ENCODE results near the gene ABHD18.
"Not testable (repeated sequence)": the region's sequence is repeated elsewhere in the genome, so short reads cannot be mapped to it uniquely, and the experiment has no call there.

ABHD18 gene

GRCh38 chr4:127993151-127993550 lies 27.9 kb downstream of the ABHD18 start:
- no peak for DNase-seq (ENCODE audit: low spot score)

- DNase-seq (ENCODE audit: low spot score) = no peak
Observed at GRCh38 chr4:127995776-127996175, 30.6 kb downstream of the ABHD18 start.

GRCh38 chr4:127996521-127996920 lies 31.3 kb downstream of the ABHD18 start:
- DNase-seq (ENCODE audit: low spot score) = not testable (repeated sequence)

DNA sequence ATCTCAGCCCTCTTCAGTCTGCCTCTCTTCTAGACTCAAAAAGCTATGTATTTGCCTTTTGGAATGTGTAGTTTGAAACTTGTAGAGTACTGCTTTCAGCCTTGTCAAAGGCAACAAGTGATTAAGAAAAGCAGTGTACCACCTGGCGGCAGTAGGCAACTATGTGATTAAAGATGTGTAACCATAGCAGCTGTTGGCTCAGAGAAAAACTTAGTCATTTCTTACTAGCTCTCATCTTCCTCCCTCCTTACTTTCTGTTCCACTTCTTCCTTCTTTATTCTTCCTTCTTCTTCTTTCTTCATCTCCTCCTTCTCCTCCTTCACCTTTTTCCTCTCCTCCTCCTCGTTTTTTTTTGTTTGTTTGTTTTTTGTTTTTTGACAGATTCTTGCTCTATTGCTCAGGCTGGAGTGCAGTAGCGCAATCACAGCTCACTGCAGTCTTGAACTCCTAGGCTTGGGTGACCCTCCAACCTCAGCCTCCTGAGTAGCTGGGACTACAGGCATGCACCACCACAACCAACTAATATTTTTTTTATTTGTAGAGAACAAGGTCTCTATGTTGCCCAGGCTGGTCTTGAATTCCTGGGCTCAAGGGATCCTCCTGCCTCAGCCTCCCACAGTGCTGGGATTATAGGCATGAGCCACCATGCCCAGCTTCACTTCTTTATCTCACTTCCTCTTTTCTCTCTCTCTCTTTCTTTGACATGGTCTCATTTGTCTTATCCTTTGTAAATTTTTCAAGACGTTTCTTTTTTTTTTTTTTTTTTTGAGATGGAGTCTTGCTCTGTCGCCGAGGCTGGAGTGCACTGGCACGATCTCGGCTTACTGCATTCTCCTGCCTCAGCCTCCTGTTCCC lies 32.6 kb downstream of the ABHD18 start:
- DNase-seq (ENCODE audit: low spot score) = no peak

GRCh38 chr4:128006592-128006991 lies 41.4 kb downstream of the ABHD18 start:
- no peak for DNase-seq (ENCODE audit: low spot score)

GRCh38 chr4:128009428-128009827 lies 44.2 kb downstream of the ABHD18 start:
- DNase-seq (ENCODE audit: low spot score) = no peak

GRCh38 chr4:128025319-128025718 lies 60.1 kb downstream of the ABHD18 start:
- DNase-seq (ENCODE audit: low spot score) = no peak

GRCh38 chr4:128029907-128030306 lies 64.7 kb downstream of the ABHD18 start:
- DNase-seq (ENCODE audit: low spot score) = no peak

GRCh38 chr4:128031756-128032384 lies 66.7 kb downstream of the ABHD18 start:
- peak; percentile 12 for DNase-seq (ENCODE audit: low spot score)

DNA sequence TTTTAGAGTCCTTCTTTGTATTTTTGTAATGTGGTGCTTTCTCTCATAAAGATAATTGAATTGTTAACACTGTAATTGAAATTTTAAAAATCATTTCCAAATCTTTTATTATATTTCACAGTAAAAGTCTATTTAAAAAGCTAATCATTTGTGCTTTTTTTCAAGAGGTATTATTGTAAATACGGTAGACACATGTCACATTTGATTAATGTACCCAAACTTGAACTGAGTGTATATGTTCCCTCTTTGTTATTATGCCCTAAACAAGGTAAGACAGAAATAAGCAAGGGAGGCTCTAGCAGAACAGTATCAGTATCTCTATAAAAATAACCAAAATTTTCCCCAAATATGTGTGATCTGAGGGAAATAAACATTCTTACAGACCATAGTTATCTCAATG lies 74.4 kb downstream of the ABHD18 start:
- DNase-seq (ENCODE audit: low spot score) = no peak

- DNase-seq (ENCODE audit: low spot score) = not testable (repeated sequence)
Observed at GRCh38 chr4:128047019-128047418, 81.8 kb downstream of the ABHD18 start.

DNA sequence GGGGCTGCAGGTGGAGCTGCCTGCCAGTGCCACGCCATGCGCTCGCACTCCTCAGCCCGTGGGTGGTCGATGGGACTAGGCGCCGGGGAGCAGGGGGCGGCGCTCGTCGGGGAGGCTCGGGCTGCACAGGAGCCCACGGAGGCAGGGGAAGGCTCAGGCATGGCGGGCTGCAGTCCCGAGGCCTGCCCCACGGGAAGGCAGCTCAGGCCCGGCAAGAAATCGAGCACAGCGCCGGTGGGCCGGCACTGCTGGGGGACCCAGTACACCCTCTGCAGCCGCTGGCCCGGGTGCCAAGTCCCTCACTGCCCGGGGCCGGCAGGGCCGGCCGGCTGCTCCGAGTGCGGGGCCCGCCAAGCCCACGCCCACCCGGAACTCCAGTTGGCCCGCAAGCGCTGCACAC lies 82.3 kb downstream of the ABHD18 start:
- DNase-seq (ENCODE audit: low spot score) = not testable (repeated sequence)

GRCh38 chr4:128051229-128051628 lies 86.0 kb downstream of the ABHD18 start:
- DNase-seq (ENCODE audit: low spot score) = not testable (repeated sequence)

DNA sequence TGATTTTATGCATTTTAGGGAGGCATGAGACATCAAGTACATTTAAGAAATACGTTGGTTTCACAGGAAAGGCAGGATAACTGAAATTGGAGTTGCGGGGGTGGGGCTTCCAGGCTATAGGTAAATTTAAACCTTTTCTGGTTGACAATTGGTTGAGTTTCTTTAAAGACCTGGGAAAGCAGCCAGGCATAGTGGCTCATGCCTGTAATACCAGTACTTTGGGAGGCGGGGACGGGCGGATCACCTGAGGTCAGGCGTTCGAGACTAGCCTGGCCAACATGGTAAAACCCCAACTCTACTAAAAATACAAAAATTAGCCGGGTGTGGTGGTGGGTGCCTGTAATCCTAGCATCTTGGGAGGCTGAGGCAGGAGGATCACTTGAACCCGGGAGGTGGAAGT lies 89.7 kb downstream of the ABHD18 start:
- DNase-seq (ENCODE audit: low spot score) = not testable (repeated sequence)

DNA sequence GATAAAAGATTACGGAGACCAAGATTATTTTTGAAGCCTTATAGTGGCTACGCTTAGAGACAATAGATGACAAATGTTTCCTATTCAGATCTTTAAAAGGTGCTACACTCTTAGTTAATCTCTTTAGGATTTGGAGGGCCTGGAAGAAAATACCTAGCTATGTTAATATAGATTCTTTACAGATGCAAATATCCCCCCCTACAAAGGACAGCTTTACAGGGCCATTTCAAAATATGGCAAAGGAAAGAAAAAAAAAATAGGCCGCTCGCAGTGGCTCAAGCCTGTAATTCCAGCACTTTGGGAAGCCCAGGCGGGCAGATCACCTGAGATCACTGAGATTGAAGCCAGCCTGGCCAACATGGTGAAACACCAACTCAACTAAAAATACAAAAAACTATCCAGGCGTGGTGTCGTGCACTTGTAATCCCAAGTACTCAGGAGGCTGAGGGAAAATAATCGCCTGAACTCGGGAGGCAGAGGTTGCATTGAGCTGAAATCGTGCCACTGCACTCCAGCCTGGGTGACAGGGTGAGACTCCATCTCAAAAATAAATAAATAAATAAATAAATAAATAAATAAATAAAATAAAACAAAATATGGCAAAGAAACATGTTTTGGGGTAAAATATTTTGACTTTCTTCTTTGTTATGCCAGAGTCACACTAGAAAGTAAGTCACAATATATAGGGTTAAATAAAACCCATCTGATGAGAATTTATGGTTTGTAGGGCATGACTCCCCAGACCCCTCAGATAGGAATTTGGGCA lies 90.4 kb downstream of the ABHD18 start:
- DNase-seq (ENCODE audit: low spot score) = not testable (repeated sequence)

GRCh38 chr4:128056396-128056795 lies 91.2 kb downstream of the ABHD18 start:
- DNase-seq (ENCODE audit: low spot score) = no peak

DNA sequence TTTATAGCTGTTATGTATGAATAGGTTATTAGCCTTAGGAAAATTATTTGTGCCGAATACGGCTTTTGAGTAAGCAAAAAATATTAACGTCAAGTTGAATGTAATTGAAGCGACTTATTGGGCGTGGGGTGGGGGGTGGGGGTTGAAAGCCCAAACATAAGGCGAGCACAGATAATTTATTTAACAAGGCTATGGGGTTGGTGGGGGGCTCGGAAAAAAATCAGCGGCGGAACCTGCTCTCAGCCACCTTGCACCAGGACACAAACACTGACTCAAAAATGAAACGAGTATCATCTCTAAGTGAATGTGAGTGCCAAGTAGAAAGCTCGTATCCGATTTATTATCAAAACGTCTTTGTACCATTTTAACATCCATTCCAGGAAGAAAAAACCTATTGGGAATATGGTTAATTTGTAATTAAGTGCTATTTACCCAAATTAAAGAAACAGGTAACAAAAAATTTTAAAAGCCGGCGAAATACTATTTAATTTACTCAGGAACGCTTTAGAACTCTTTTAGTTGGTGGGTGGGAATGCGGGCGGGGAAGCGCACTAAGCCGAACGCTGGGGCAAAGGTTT lies 95.0 kb downstream of the ABHD18 start:
- DNase-seq (ENCODE audit: low spot score) = no peak

DNA sequence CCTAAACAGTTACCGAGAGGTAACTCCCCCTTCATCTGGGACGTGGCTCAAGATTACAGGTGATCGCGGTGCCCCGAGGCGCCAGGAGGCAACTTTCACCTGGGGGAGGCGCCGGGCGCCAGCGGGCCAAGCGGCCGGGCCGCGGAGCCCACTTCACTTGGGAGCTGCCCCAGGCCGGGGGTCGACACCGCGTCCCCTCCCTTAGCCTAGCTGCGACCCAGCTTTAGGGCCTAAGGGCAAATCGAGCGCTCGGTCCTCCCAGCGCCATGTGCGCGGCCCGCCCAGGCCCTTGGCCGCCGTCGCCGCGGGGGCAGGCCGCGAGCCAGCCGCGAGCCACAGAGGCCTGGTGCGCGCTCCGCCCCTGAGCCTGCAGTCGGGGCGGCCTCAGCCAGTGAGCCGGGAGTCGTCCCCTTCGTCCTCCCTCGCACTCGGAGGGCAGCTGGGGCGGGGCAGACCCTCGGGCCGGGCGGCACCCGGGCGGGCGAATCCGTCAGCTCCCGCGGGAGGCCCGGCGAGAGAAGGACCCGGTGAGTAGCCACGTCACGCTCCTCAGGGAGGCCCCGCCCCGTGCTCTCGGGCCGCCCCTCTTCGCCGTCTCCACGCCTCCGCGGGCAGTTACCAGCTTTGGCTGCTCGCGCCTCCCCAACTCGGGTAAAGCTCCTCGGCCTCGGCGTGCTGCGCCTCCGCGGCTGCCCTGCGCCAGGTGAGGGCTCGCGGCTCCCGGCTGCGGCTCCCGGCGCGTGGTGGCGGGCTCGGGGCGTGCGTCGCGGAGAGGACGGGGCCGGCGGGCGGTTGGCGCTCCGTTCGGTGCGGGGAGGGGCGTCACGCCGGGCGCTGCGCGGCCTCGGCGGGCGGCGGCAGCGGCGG lies 95.7 kb downstream of the ABHD18 start, which contains the start of gene LARP1B:
TSS of gene LARP1B (plus strand) at position 614 of the 867 bp plus-strand sequence. CDS start 13,640 bp downstream, outside the sequence.
- DNase-seq (ENCODE audit: low spot score) = peak; percentile 84

GRCh38 chr4:128061566-128062536 lies 96.6 kb downstream of the ABHD18 start:
- peak; percentile 37 for DNase-seq (ENCODE audit: low spot score)

DNA sequence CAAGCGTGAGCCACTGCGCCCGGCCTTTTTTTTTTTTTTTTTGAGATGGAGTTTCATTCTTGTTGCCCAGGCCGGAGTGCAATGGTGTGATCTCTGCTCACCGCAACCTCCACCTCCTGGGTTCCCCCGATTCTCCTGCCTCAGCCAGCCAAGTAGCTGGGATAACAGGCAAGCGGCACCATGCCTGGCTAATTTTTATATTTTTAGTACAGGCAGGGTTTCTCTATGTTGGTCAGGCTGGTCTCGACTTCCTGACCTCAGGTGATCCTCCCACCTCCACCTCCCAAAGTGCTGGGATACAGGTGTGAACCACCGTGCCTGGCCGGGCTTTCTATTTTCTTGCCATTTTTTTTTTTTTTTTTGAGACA lies 101.2 kb downstream of the ABHD18 start:
- not testable (repeated sequence) for DNase-seq (ENCODE audit: low spot score)

Data from HuH-7 (cell line).